GM21576 (cell line): ENCODE measurements around the gene FOSL2.

ENCODE experiments used
- ATAC-seq: cut with Tn5 transposase; IDR thresholded peaks from one replicate; pipeline ENCODE4 v1.9.1; 2021; ENCODE audit warnings: mild to moderate bottlenecking, moderate library complexity; ENCODE audit not compliant: unreplicated experiment

The FOSL2 gene

DNA sequence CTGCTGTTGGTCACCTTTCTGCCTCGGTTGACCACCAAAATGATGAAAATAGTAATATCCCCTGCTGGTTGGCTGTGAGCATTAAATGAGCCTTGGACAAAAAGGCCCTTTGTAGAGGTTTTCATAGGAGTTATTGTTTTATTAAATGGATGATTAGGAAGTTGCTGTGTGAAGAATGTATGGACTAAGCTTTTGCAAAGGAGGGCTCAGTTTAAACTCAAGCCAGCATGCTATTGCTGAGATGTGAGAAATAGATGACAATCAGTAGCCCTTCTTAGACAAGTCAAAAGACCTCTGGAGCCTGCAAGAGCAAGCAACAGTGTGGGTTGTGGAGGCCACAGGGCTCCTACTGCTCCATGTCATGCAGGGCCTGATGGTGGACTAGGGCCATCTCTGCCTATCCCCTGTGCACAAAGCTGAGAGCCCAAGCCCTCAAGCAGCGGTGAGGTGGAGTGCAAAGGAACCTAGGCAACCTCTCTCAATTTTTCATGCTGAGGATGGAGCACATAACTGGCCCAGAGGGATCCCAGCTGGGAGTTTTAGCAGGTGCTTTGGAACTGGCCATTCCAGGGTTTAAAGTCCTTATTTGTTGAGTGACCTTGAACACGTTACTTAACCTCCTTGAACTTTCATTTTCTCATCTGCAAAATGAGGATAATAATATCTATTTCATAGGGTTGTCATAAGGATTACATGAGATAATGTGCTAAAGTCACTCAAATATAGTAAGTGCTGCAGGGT, 37.1 kb downstream of the FOSL2 start:
- no peak for ATAC-seq

DNA sequence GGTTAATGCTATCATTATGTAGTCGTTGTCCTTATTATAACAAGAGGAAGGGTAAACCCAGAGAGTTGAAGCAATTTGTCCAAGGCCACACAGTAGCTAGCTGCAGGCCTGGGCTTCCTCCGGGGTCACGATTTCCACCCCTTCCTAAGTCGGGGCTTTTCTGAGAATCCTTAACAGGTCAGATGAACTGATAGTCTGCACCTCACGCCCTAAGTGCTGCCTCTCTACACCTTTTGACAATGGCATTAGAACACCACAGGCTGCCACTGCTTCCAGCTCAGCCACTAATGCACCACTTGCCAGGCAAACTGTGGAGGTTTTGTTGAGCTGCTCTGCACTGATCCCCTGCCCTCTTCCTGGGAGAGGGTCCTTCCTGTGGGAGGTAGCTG, 37.7 kb downstream of the FOSL2 start:
- ATAC-seq: no peak

DNA sequence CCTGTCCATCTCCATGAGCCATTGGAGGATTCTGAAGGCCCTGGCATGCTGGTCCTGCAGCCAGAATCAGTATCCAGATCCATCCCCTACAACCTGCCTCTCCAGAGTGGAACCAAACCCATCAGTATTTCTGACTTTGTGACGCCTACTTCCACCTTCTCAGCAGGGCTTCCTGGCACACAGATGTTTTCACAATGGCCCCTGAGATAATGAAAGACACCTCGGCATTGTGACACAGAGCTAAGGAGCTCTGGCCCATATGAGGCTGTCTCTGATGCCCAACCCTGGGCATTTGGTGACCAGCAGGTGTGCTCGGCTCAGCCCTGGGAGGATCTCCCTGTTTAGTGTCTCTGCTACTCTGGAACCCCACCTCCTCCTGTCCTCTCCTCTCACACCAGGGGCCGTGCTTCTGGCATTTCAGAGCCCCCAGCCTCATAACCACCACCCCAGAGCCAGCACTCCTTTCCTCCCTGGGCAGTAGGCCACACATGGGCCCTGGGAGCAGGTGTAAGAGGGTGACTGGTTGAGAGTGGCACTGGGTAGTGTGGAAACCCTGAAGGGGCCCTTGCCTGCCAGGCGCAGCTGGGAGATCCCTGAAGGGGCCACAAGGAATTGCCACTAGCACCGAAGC, 38.2 kb downstream of the FOSL2 start:
- no peak for ATAC-seq

DNA sequence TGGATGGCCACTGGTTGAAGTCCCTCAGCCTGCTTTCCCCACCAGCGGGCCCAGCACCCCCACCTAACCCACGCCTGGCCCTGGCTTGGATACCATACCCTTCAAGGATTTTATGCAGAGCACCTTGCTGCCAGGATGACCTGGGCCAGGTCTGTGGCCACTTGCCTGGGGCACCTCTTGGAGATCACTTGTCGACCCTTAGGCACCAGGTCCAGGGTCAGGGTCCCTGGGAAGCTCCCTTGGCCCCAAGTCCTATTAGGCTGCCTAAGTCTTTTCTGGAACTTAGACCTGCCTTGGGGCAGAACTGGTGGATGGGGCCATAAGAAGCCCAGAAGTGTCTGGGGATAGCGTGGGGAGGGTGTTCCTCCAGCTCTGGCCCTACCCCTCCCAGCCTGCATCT, 39.1 kb downstream of the FOSL2 start:
- ATAC-seq: no peak

DNA sequence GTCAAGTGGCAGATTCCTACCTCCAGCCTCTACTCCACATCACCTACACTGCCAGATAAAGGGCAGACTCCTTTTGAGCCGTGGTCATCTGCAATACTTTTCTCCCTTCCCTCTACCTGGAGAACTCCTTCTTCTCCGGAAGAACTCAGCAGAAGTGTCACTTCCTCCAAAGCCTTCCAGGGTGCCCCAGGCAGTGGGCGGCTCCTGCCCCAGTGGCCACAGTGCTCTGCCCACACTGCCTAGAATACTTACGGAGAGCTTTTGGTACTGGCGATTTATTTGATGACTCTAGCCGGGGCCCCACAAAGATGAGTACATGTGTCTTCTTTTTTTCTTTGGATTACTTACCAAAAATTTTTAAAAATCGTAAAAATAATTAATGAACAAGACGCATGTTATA, 39.7 kb downstream of the FOSL2 start:
- no peak for ATAC-seq

DNA sequence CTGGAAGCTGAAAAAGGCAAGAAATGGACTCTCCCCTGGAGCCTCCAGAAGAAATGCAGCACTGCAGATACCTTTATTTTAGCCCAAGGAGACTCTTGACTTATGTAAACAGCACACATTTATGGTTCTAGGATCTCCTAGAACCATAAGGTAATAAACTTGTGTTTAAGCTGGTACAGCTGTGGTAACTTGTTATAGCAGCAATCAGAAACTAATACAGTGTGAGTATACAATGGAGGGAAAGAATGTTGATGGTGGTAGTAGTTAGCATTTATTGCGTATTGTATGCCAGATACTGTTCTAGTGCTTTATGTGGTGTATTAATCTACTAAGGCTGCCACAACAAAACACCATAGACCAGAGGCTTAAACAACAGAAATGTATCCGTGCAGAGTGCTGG, 40.6 kb downstream of the FOSL2 start:
- no peak for ATAC-seq

DNA sequence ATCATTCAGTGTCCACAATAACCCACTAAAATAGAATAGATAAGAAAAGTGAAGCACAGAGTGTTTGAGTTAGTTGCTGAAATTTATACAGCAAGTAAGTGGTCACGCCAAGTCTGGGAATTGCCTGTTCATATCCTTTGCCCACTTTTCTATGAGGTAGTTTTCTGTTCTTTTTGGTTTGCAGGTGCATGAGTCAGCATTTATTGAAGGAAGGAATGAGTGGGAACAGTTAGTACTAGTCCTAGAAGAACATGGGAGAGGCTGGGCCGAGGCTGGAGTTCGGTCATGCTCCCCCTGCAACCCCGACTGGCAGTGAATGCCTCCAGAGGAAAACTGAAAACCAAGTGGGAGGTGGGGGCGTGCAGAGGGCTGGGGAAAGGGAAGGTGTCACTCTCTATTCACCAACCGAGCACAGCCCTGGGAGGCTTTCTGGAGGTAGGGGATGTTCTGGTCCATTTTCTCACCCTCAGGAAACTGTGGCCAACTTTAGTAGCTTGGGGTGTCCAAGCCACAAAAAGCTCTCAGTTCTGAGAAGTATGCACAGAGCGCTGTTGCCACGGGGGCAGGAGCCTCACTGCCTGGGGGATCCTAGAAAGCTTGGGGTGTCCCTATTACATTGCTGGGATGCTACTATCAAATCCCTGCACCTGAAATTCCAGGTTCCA, 41.4 kb downstream of the FOSL2 start:
- ATAC-seq: no peak

DNA sequence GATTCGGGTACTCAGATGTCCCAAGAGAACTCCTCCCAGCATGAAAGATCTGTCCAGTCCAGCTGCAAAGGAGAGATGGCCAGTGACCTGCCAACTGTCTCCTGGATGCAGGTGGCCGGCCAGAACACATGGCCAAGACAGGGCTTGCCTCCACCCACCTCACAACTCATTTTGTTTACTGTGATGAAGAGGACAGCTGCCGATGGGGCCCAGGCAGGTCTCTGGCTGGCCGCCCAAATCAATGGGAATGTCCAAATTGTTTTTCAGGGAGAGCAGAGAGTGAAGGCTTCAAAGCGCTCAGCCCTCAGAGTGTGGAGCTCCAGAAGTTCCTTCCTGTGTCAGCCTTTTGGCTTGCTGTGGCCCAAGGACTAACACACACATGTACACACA, 41.9 kb downstream of the FOSL2 start:
- no peak for ATAC-seq

DNA sequence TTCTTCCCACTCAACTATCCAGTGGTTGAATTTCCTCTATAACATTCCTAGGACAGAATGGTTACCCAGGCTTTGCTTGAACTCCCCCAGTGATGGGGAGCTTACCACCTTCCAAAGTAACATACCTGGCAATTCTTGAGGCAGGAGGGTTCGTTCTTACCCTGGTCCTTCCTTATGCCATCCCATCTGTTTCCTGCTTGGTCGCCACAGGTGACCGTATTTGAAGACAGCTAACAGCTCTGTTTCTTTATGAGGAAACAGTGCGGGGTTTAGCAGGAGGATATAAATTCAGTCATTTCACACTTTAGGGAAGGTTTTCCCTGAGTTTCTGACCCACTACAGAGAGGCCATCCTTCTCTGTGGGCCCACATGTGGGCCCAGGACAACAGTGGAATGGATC, 42.6 kb downstream of the FOSL2 start:
- no peak for ATAC-seq

DNA sequence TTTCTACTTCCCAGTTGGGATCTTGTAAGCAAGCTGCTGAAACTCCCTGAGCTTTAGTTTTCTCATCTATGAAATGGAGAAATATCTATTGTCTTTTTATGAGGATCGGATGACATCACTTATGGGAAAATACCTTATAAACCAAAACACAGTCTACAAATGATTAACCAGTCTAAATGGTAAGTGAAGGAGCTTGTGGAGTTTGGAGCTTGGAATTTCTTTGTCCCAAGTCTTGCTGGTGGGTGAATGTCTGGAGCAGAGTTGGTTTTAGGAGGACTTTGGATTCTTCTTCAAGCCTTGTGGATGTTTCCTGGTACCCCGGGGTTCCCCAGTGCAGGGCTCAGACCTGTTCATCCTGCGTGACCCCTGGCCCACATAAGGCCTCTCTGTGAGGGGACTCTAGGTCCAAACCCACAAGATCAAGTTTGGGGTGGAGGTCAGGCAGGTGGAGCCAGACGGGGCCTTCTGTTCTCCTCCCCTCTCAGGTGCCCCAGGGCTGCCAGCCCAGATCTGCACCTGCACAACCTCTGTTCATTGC, 43.2 kb downstream of the FOSL2 start:
- ATAC-seq: no peak

DNA sequence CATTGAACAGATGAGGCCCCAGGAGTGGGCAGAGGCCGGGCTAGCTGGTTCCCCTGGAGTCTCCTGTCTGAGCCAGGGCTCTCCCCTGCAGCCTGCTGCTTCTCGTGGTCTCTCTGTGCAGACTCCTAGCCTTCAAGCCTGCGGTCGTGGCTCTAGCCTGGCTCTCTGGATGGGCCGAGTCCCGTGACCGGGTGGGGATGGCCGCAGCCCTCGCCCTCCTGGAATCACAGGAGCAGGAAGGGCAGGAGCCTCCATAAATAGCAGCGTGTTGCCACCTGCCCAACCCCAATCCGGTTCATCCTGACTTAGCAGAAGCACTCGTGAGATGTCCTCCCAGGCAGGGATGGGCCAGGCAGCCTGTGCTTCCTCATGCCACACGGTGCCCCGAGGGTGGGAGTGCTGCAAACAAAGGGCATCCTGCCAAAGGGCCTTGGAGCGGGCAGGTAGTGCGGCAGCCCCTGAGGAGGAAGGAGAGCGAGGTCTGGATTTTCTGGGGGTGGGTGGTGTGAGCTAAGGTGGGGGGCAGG, 43.9 kb downstream of the FOSL2 start:
- no peak for ATAC-seq

DNA sequence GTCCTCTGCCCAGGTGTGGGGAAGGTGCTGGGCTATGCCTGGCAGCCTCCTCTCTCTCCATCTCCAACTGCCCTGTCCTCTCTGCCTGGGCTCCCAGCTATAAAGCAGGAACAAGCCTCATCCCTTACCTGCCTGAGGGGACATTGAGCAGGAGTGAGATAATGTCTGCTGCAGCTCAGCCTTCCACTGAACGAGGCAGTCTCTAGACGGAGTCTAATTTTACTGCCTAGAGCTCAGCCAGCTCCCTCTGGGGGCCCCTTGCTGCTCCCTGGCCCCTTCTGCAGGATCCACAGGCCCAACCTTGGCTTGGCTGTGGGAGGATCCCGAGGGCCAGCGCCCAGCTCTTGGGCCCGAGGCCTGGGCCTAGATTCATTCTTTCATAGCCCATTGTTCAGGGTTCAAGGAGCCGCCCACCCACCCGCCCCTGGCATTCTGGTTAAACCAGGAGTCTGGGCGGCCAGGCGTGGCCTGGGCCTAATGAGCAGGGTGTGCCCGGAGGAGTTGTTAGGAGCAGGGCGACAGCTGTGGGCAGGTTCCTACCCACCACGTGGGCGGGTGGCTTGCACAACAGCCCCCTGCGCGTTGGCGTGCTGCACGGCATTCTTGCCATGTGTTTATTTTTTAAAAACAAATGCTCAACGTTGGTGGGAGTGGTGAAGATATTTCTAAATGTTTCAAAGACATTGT, 44.6 kb downstream of the FOSL2 start:
- ATAC-seq: no peak

DNA sequence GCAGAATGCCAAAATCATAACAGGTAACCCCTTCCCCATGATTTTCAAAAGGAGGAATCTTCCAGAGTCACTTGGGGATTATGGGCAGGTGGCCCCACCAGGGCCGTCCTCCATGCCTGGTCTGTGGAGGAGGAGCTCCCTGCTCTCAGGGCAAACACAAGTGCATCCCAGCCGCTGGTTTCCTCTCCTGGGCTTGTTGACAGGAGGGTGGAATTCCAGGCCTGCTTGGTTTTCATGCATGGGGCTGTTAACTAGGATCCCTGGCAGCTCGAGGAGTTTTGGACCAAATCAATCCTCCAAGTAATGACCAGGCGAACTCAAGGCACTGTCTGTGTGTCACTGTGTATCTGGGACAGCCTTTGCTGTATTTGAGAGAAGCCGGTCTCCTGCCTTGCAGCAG, 45.3 kb downstream of the FOSL2 start:
- no peak for ATAC-seq

DNA sequence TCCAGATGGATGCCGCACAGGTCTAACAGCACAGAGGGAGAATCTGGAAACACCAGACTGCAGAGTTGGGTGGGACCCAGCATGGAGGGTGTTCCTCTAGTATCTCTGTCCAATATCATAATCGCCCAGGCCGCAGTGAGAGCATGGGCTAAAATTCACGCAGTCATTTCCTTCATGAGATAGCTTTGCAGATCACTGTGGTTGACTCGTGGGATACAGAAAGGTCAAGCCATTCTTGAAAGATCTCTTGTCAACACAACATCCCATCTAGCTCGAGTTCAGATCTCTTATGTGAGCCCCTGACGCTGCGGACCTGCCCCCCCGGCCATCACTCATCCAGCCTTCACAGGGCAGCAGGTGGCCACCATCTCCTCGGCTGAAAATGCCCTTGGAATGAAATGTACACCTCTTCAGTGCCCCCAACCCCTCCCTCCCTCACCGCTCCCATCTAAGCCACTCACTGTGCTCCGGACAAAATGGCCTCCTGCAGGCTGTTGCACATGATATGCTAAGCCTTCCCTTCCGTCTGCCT, 45.9 kb downstream of the FOSL2 start:
- no peak for ATAC-seq

DNA sequence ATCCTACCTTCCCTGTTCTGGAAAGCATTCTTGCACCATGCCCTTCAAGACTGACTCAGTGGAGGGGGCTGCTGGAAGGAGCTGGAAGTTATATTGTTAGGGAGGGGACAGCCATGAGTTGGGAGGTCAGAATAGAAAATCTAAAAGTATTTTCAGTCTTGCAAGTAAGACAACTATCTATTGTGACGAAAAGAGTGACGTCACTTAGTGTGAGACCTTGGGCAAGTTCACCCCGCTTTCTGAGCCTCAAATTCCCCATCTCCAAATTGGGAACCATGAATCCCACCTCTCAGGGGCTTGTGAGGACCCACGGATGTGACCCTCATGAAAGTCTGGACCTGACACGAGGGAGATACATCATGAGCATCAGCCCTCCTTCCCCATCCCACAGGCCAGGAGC, 46.5 kb downstream of the FOSL2 start:
- ATAC-seq: no peak

DNA sequence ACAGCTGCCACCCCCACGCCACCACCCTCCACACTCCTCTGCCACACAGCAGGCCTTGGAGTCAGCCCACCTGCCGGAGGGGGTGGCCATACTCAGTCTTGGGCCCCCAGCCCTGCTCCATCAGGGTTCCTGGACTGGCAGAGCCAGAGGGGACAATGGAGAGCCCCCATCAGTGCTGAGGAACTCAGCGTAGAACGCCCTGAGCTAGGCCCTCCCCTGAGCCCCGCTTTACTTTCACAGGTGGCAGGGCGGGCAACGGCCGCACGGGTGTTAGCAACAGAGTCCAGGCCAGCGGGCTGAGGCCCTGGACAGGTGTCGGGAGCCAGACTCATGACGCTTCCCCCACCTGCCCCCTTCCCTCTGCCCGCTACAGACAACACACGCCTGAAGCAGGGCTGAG, 47.1 kb downstream of the FOSL2 start:
- no peak for ATAC-seq

DNA sequence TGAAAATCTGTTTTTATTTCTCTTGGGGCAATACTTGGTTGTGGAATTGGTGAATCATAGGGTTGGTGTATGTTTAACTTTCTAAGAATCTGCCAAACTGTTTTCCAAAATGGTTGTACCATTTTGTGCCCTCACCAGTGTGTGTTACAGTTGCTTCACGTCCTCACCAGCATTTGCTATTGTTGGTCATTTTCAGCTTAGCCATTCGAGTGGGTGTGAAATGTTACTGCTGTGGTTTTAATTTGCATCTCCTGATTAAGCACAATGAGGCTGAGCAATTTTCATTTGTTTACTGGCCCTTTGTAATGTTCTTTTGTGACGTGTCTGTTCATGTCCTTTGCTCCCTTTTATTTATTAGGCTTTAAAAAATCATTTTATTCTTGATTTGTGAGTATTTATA, 49.7 kb downstream of the FOSL2 start:
- no peak for ATAC-seq

DNA sequence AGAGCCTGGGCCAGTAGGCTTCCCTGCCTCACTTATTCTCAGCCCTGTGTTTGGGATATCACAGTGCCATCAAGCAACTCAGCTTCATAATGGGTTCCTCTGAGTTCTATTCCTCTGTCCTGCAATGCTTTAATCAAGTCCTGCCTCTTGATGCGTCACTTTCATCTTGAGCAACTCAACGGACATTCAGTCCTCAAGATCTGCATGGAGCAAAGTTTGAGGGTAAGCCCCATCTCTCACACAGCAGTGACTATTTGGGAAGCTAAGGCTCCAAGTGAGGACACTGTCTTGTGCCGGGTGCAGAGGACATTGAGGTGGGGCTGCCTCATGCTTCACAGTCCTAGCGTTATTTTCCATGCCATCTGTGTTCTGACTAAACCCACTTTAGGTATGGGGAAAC, 52.3 kb downstream of the FOSL2 start:
- ATAC-seq: no peak

DNA sequence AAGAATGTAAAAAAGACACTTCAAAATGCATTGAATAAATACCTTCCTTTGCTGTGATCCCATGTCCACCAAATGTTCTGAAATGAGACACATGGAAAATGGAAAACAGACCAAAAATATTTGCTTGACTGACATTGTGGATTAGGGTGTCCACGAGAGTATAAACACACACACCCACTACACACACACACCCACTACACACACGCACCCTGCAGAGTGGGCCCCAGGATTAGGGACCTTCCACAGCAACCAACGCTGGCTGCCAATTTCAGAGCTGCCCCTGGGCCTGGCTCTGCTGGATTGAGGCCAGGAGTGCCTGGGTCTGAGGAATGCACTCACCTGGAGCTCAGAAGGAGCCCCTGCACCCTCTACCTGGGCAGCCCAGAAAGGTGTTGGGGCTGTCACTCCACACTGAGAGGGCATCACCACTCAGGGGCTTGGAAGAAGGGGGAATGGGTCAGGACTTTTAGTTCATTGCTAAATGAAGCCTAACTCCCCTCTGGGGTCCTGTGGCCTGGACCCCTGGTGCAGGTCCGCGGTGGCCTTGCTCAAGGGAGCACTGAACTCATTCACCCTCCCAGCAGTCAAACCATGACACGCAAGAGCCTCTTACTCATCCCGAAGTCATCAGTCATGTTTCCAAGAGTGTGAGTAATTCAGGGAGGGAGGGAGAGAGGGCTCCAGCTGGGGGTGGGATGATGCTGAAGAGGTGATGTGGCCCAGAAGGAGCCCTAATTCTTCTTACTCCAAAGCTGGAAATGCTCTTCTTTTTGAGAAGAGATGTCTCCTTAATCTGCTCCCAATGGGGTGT, 53.0 kb downstream of the FOSL2 start:
- ATAC-seq: no peak

DNA sequence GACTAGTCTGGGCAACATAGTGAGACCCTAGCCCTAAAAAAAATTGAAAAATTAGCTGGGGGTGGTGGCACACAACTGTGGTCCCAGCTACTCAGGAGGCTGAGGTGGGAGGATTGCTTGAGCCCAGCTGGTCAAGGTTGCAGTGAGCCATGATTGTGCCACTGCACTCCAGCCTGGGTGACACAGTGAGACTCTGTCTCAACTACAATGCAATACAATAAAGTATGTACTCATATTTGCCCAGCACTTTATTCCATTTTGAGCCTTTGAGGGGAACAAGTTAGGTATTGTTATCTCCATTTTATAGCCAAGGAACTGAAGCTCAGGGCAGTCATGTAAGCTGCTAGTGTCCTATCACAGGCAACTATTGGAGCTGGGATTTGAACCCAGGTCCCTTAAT, 53.9 kb downstream of the FOSL2 start:
- no peak for ATAC-seq
